Activated CD4-positive, CD25-positive, alpha-beta regulatory T cell treated with anti-CD3 and anti-CD28 coated beads, Interleukin-2, amount 50 U/mL, for 72 hours (primary cell): ENCODE results near the gene PVRIG.
"Not testable (repeated sequence)": the region's sequence is repeated elsewhere in the genome, so short reads cannot be mapped to it uniquely, and the experiment has no call there.

Source experiments
- DNase-seq: peaks from one replicate; pipeline ENCODE4 v3.0.0; 2021

The PVRIG gene

DNA sequence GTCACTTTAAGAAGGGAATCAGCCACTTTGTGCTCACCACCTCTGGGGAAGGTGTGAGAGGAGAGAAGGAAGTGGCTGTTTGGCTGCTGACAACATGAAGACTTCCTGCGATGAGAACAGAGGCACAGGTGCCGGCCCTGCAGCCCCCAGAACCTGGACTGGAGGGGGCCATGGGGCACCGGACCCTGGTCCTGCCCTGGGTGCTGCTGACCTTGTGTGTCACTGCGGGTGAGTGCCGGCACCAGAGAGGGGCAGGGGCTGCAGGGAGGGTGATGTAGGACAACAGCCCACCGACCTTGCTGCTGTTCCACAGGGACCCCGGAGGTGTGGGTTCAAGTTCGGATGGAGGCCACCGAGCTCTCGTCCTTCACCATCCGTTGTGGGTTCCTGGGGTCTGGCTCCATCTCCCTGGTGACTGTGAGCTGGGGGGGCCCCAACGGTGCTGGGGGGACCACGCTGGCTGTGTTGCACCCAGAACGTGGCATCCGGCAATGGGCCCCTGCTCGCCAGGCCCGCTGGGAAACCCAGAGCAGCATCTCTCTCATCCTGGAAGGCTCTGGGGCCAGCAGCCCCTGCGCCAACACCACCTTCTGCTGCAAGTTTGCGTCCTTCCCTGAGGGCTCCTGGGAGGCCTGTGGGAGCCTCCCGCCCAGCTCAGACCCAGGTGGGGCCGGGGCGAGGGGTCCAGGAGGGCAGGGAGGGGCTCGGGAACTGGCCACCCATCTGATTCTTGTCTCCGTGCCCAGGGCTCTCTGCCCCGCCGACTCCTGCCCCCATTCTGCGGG is at the start of gene PVRIG:
Gene PVRIG (plus strand): TSS at position 149 of the 785 bp plus-strand sequence. CDS start 22 bp downstream, at position 171.
- DNase-seq, result peak; percentile 39

DNA sequence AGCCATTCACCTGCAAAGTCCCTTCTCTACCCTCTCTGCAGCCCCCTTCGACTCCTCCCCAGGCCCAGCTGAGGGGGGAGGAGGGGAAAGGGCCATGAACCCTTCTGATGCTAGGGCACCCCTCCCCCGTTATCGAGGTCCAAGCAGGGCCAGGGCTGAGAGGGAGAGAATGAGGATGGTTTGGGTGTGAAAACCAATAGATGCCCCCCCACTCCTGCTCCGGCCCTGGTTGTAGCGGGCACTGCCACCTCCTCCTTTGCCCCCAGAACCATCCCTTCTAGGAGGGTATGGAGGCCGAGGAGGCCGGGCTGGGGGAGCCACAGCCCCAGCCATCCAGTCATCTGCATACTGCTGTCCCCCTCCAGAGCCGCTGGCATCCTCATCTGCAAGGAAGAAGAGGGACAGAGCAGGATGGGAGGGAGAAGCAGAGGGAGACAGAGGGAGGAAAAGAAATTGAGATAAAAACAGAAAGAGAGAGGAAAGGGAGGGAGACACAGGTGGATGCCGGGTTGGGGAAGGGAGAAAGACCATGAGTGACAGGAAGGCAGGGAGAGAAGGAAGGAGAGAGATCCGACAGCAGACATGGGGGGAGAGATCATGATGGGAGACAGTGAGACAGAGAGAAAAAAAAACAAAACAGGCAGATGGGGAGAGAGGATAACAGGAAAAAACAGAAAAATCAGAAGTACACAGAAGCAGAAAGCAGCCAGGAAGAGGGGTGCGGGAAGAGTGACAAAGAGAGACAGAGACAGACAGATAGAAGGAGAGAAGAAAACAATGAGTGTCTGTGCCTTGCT is 49.5 kb upstream of the PVRIG start:
- DNase-seq, result no peak

DNA sequence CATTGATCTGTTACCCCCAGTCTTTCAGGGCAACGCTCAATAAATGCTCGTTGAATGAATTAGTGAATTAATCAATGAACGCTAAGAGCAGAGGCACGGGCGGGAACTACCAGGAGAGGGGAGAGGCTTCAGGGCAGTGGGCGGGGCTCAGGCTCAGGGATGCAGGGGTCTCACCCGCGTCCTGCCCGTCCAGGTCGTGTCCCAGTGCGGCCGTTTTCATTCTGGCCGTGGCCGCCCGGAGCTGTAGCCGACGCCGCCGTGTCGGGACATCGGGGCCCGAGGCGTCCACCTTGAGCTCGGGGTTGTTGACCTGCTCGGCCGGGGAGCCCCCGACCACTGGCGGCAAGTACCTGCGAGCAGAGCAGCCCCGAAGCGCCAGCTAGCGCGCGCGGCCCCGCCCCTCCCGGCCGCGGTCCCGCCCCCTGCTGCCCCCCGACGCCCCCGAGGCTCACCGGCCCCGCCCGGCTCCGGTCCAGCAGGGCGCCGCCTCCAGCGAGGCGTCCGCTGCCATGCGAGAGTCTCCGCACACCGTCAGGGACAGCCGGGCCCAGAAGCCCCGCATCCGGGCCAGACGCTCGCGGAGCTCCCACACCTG is 48.6 kb upstream of the PVRIG start:
- DNase-seq, result no peak

DNA sequence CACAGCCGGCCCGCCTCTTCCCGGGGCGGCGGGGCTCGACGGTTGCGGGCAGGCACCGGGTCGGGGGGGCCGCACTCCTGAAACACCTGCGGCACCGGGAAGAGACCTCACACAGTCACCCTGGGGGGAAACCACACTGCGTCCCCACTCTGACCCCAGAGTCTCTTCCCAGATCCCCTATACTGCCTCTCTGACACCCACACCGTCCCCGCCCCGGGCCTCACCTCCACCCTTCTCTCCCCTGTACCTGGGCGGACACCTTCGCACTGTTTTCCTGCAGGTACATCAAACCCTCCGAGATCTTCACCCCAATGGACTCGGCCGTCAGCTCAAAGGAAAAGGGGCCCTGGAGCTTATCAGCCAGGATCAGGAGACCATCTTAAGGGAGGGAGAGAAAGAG is 47.9 kb upstream of the PVRIG start:
- no peak for DNase-seq

DNA sequence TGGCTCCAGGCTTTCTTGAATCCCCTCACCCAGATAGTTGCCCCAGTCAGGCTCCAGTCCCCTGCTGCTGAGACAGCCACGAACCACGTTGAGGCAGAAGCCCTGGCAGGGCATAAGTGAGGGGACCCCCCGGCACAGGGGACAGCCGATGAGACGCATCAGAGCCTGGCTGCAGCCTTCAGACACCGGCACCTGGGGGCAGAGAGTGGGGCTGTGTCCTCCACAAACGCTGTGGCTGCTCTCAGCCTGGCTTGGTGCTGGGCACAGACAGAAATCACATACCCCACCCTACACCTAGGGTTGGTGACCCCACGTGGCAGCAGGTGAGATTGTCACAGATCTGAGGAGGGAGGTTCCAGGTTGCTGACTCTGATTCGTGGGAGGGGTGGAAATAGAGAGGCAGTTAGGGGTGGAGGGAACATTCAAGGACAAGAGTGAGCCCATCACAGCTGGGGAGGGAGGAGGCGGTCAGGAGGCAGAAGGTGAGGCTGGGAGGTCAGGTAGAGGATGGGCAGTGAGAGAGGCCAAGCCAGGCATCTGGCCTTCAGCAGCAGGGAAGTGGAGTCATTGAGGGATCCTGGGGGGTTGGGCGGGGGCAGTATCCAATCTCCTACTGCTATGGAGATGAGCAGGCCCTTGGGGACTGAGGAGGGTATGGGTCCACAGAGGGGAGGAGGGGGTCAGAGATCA is 45.8 kb upstream of the PVRIG start:
- no peak for DNase-seq

DNA sequence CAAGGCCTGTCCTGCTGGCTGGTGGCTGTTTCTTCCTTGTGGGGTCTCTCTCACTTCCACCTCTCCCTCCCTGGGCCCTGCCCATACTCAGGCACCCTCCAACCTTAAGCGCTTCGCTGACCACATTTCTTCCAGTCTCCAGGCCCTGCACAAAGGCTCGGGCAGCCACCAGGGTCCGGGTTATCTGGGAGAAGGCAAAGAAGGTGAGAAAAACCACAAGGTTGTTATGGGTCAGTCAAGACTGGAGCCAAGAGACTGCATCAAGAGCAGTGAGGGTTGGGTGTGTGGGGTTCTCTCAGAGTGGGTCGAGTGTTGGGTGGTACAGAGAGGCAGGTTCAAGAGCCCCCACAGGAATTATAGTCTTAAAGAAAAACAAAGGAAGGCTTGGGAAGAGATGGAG is 45.2 kb upstream of the PVRIG start:
- DNase-seq, result no peak

DNA sequence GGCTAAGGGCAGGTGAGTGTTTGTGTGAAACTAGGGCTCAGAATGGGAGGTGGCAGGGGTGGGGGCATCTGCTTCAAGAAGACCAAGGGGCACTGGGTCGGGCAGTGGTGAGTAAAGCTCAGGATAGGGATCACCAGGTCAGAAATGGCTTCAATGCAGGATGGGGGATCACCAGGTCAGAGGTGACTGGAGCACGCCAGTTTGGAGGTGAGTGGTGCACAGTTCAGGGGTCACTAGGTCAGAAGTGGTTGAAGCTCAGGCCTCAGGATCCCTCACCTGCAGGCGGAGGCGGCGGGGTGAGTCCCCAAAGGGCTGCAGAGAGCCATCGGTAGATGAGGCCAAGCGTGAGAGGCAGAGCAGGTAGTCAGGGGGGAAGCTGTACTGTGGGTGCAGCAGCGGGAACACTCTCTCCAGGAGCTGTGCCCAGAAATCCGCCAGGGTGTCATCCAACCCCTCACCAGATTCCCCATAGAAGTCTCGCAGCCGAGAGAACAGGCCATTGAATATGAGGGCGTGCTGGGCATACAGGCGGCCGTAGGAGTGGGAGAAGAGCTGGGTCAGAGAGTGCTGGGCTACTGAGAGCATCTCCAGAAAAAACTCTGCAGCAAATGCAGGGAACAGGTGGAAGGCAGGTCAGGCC is 44.3 kb upstream of the PVRIG start:
- no peak for DNase-seq

DNA sequence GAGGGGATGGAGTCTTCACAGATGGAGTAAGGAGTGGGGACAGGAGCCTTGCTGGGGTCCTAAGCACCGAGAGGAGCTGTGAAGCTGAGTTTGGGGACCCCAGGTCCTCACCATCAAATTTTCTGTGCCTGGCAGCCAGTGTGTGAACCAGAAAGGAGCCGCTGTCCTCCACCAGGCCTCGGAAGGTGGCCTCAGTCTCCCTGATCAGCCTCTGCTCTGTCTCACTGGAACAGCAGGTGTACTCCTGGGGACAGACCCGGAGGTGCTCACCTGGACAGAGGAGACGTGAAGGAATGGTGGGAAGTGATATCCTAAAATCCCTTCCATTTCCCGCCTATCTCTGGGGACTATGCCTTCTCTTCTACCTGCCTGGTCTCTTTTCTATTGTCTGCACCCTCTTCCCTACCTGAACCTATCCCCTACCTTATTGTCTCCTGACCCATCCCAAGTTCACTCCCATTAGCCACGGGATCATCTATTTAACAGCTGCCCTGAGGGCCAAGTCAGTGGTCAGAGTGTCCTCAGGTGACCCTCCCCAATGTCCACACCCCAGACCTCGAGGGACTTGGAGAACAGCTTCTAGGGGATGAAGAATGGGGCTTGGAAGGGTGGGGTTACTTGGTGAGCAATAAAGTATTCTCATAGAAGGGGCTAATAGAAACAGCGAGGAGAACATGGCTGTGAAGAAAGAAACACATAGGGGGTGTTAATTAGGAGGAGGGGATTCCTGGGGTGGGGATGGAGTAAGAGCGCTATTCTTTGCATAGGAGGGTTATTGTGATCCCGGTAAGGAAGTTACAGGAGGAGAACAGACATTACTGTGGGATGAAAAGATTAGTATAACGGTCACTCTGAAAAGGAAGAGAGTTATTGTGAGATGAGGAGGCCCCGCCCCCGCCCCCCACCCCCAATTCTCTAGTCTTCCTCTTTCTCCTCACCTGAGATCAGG is 43.4 kb upstream of the PVRIG start:
- no peak for DNase-seq

DNA sequence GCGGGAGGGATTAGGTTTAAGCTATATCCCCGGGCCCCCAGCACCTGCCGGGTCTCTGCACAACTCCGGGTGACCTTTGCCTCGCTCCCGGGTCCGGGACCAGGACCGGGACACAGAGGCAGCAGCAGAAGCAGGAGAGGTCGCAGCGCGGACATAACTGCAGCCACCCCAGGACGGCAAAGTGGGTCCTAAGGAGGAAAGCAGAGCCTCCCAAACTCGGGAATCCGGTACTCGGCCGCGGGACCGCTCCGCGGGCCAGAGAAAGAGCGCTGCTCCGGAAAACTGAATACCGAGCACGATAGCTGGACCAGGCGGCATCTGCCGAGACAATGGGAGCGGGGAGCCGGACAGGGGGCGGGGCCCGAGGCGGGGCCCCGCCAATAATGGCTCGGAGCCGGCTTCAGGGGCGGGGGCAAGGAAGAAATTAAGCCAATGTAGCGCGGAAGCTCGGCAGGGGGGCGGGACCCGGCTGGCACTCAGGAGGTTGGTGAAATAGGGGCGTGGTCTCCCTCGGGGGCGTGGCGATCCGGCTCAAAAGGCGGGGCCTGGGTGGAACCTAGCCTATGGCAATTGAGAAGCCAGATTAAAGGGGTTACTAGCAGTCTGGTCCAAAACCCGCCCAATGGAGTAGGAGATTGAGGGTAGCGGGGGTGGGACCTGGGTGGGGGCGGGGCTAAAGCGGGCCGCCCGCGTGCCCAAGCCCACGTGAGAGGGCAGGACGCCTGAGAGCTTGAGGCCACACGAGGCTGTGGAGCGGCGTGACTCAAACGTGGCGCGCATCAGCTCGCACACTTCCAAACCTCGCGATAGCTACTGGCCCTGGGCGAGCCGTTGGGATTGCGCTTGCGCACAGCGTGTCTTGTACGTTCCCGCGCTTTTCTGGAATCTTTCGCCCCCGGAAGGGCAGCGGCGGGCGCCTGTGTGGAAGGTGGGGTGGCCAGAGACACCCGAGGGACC is 42.4 kb upstream of the PVRIG start, which contains the start of the genes GPC2 and STAG3:
Gene GPC2 (minus strand): TSS at position 337 of the 957 bp plus-strand sequence. CDS start 182 bp downstream, at position 155.
Gene STAG3 (plus strand): TSS at position 874 of the 957 bp plus-strand sequence. CDS start 2,639 bp downstream, outside the sequence.
- peak; percentile 99 for DNase-seq

DNA sequence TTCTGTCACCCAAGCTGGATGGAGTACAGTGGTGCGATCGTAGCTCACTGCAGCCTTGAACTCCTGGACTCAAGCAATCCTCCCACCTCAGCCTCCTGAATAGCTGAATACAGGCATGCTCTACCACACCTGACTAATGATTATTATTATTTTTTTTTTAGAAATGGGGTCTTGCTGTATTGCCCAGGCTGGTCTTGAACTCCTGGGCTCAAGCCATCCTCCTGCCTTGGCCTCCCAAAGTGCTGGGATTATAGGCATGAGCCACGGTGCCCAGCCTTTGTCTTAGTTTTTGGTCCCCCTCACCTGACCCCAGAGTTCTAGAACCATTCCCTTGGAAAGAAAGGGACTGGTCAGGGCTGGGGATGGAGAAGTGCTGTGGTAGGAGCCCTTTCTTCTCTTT is 39.7 kb upstream of the PVRIG start:
- not testable (repeated sequence) for DNase-seq

DNA sequence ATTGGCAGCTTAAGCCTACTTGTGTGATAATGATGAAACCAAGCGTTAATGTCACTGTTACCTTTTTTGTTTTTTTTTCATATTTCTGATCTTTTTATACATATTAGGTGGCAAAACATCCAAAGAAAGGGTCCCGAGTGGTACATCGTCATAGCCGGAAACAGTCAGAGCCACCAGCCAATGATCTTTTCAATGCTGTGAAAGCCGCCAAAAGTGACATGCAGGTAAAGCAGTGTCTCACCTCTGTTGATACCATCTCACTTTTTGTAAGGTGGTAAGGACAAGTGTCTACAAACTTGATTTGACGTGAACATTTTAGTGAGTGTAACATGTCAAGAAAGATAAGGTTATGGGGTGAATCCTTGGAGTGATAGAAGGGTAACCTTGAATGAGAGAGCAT is 37.1 kb upstream of the PVRIG start:
- not testable (repeated sequence) for DNase-seq

DNA sequence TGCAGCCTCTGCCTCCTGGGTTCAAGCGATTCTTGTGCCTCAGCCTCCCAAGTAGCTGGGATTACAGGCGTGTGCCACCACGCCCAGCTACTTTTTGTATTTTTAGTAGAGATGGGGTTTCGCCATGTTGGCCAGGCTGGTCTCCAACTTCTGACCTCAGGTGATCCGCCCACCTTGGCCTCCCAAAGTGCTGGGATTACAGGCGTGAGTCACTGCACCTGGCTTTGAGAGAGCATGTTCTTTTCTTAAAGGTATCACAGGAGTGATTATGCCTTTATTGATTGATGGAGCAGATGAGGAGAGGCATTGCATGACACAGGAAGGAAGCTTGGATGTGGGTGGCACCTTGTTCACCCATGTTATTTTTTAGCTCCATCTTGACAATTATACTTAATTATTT is 36.7 kb upstream of the PVRIG start:
- DNase-seq, result not testable (repeated sequence)

DNA sequence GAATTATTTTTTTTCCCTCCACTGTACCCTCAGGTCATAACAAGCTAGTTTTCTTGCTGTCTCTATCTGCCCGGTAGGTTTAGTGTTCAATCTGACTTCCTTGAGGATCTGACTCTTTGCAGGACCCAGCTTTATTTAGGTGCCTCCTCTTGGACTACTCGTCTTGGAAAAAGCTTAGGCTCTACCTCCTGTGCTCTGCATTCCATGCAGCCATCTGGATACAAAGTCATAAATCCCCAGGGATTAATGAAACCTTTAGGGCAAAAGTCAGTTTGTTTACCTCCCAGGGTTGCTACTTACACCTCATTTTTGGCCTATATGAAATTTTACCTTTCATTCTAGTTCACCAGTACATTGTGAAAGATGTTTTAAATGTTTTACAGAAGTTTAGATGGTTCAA is 34.0 kb upstream of the PVRIG start:
- DNase-seq, result no peak

DNA sequence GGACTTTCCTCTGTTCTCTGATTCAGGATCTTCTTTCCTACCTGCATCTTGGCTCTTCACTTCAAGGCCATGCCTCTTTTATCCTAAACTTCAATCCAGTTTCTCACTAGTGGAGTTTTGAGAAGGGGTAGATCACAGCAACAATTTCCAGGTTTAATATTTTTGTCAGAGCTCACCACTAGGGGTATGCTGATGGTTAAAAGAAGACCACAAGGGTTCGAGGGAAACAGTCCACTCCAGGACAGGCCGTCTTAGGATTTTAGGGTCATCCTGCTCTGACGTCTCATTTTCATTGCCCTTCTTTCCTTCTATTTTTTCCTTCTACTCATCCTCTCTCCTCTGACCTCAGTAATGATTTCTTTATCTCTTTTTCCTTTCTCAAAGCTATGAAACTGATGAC is 30.7 kb upstream of the PVRIG start:
- no peak for DNase-seq

DNA sequence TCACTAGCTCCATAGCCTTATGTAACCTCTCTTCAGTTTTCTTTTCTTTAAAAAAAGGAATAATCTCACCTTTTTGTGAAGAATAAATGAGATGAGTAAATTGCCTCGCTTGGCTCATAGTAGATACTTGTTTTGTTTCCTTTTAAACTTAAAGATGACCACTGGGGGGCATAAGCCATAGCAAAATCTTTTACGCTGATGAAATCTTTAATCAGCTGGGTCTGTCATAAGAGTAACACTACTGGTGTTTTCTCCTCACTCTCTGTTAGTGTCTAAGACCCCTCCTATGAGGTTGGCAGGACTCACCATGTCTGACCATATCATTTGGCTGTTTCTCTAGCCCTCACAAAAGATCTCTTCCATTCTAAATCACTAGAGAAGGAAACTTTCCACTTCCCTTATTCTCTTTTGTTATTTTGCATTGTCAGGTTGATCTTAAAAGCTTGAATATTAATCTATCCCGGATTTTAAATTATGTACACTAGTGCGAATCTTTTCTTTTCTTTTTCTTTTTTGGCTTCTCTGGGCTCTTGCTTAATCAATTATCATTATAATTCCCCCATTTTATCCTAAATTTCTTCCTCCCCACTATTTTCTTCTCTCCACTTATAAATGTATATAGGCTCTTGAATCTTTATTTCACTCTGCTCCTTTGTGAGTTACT is 29.6 kb upstream of the PVRIG start:
- no peak for DNase-seq

DNA sequence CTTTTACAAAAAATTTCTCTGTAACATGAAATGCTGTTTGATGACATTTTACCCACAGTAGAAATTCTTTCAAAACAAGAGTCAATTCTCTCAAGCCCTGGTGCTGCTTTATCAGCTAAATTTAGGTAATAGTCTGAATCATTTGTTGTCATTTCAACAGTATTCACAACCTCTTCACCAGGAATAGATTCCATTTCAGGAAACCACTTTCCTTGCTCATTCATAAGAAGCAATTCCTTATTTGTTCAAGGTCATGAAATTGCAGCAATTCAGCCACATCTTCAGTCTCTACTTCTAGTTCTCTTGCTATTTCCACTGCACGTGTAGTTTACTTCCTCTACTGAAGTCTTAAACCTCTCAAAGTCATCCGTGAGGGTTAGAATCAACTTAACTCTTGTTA is 28.0 kb upstream of the PVRIG start:
- no peak for DNase-seq

DNA sequence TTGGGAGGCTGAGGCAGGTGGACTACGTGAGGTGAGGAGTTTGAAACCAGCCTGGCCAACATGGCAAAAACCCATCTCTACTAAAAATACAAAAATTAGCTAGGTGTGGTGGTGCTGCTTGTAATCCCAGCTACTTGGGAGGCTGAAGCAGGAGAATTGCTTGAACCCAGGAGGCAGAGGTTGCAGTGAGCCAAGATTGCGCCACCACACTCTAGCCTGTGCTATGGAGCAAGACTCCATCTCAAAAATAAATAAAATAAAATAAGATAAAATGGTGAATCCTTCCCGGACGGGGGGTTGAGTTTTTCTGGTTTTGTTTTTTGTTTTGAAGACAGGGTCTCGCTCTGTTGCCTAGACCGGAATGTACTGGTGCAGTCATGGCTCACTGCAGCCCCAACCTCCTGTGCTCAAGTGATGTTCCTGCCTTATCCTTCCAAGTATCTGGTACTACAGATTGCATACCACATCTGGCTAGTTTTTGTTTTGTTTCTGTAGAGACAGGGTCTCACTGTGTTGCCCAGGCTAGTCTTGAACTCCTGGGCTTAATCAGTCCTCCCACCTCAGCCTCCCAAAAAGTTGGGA is 27.4 kb upstream of the PVRIG start:
- not testable (repeated sequence) for DNase-seq

DNA sequence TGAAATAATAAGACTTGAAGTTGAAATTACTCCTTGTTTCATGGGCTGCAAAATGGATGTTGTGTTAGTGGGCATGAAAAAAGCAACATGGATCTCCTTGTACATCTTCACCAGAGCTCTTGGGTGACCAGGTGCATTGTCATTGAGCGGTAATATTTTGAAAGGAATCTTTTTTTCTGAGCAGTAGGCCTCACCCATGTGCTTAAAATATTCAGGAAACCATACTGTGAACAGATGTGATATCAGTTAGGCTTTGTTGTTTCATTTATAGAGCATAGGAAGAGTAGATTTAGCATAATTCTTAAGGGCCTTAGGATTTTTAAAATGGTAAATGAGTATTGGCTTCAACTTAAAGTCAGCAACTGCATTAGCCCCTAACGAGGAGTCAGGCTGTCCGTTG is 26.8 kb upstream of the PVRIG start:
- no peak for DNase-seq

DNA sequence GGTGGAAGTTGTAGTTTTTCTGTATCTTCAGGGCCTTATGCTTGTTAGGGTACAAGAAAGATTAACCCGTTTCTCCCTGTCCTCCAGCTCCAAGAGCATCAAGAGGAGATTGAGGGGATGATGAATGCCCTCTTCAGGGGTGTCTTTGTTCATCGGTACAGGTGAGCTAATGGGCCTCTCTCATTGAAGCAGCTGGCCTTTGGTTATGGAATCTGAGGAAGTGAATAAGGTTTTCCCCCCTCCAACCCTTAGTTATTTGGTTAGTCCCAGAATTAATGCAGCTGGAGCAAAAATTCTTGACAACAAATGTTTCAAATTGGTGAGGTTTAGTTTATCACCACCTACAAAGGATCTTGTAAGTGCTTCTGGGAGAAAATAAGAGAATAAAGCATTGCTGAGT is 24.5 kb upstream of the PVRIG start:
- DNase-seq, result no peak
